HCT116 (cell line): ENCODE data around the gene SLC26A3. TPM values are rescaled to one million over a fixed set of nuclear protein-coding genes. Genes with fewer than 3 reads are reported as not detected.

Experiments
- ATAC-seq: fragments of 200-7000 bp; cut with Tn5 transposase; 2 replicates; pipeline ENCODE4 v1.9.1; 2020; ENCODE audit warnings: mild to moderate bottlenecking, moderate library complexity
- BruUV-seq: library from RNA; stranded (reverse); fragments of 400-500 nt; replicated peaks from 2 replicates; lab custom pipeline; 2021; lab: Mats Ljungman, UMichigan
- CTCF ChIA-PET: fragments of 300-600 bp; sonication (Branson Sonifier 250); formaldehyde crosslinking; loops from one replicate; lab custom pipeline; 2021; ENCODE audit warnings: antibody characterized with exemption; lab: Charles Lee
- POLR2A ChIA-PET: fragments of 300-600, 350-600 bp; sonication (Branson Sonifier 250); formaldehyde crosslinking; loops from one replicate; lab custom pipeline; 2021; ENCODE audit warnings: antibody characterized with exemption; lab: Charles Lee
- RAD21 ChIA-PET, 2 experiments: fragments of 300-600 bp; sonication (Branson Sonifier 250); formaldehyde crosslinking; loops; one replicate each; lab custom pipeline; 2023; ENCODE audit warnings: low total read pairs in 2 of 2; ENCODE audit not compliant: uncharacterized antibody in 2 of 2, unreplicated experiment in 2 of 2, low non-redundant PET in 1 of 2; lab: Charles Lee
- DNase-seq: peaks from one replicate; pipeline ENCODE4 v3.0.0-alpha.2; 2010; ENCODE audit warnings: low read depth, low spot score
- H2AFZ ChIP-seq: fragments of 200-600 bp; shearing (Covaris generic), sonication (generic); 2 replicates; pipeline ENCODE4 v1.6.1; 2017; ENCODE audit warnings: low read depth, mixed run types, mixed read lengths, antibody characterized with exemption, low read length; ENCODE audit not compliant: poor library complexity, severe bottlenecking
- H3K27ac ChIP-seq: 2 replicates; pipeline ENCODE4 v1.5.1; 2012; ENCODE audit warnings: low read depth, low read length
- H3K27me3 ChIP-seq: fragments of 200-600 bp; sonication (generic); 2 replicates; pipeline ENCODE4 v1.6.1; 2016; ENCODE audit warnings: mixed run types, low read length, mixed read lengths; ENCODE audit not compliant: insufficient read depth
- H3K36me3 ChIP-seq, 2 experiments: fragments of 200-500 bp in 1 of 2; fragments of 200-600 bp in 1 of 2; sonication (Bioruptor generic) in 1 of 2; sonication (generic) in 1 of 2; 2 replicates each; pipeline versions ENCODE4 v1.5.1 to v1.6.1; 2014 to 2016; ENCODE audit warnings: low read length in 2 of 2, inconsistent platforms in 1 of 2, mixed read lengths in 1 of 2, mixed run types in 1 of 2; ENCODE audit not compliant: insufficient read depth in 2 of 2, control insufficient read depth in 1 of 2
- H3K4me1 ChIP-seq, 2 experiments: fragments of 200-600 bp in 1 of 2; sonication (generic) in 1 of 2; 2 replicates each; pipeline versions ENCODE4 v1.5.1 to v1.6.1; 2012 to 2017; ENCODE audit warnings: low read length in 2 of 2, inconsistent platforms in 1 of 2, mild to moderate bottlenecking in 1 of 2, mixed read lengths in 1 of 2, mixed run types in 1 of 2, moderate library complexity in 1 of 2; ENCODE audit not compliant: insufficient read depth in 2 of 2, control insufficient read depth in 1 of 2
- H3K4me2 ChIP-seq: fragments of 200-600 bp; sonication (generic); 2 replicates; pipeline ENCODE4 v1.6.1; 2017; ENCODE audit warnings: mixed run types, low read length, mixed read lengths
- H3K4me3 ChIP-seq, 2 experiments: fragments of 200-600 bp in 1 of 2; sonication (generic) in 1 of 2; replicated peaks in 1 of 2; 2 replicates each; pipeline ENCODE4 v1.5.1; 2011 to 2016; ENCODE audit warnings: low read length in 2 of 2, control low read depth in 1 of 2, low read depth in 1 of 2, mild to moderate bottlenecking in 1 of 2, mixed read lengths in 1 of 2, mixed run types in 1 of 2
- H3K79me2 ChIP-seq: fragments of 200-600 bp; sonication (generic); 2 replicates; pipeline ENCODE4 v1.6.1; 2017; ENCODE audit warnings: mild to moderate bottlenecking, mixed run types, low read length, moderate library complexity, mixed read lengths; ENCODE audit not compliant: insufficient read depth
- H3K9ac ChIP-seq: fragments of 200-600 bp; sonication (generic); 2 replicates; pipeline ENCODE4 v1.6.1; 2016; ENCODE audit warnings: low read length, mixed read lengths
- H3K9me2 ChIP-seq: fragments of 200-600 bp; sonication (generic), shearing (Covaris generic); 2 replicates; pipeline ENCODE4 v1.6.1; 2017; ENCODE audit warnings: mixed run types, mild to moderate bottlenecking, moderate library complexity; ENCODE audit not compliant: insufficient read depth
- H3K9me3 ChIP-seq, 2 experiments: fragments of 200-500 bp in 1 of 2; fragments of 200-600 bp in 1 of 2; sonication (Bioruptor generic) in 1 of 2; sonication (generic) in 1 of 2; 2 replicates each; pipeline ENCODE4 v1.6.1; 2014 to 2017; ENCODE audit warnings: low read length in 2 of 2, mixed read lengths in 2 of 2, inconsistent platforms in 1 of 2, low read depth in 1 of 2, mild to moderate bottlenecking in 1 of 2, mixed run types in 1 of 2, moderate library complexity in 1 of 2; ENCODE audit not compliant: control insufficient read depth in 1 of 2, insufficient read depth in 1 of 2
- H4K20me1 ChIP-seq: fragments of 200-600 bp; sonication (generic), shearing (Covaris generic); 2 replicates; pipeline ENCODE4 v1.6.1; 2017; ENCODE audit warnings: mixed run types, mild to moderate bottlenecking, moderate library complexity; ENCODE audit not compliant: insufficient read depth
- CEBPB ChIP-seq: IDR thresholded peaks from 2 replicates; pipeline ENCODE4 v1.6.1; 2012; ENCODE audit warnings: low read depth
- CTCF ChIP-seq, 3 experiments: fragments of 200-600 bp in 1 of 3; sonication (generic) in 1 of 3; IDR thresholded peaks in 2 of 3; conservative IDR thresholded peaks in 1 of 3; 2 replicates each; pipeline ENCODE4 v1.5.1; 2012 to 2017; ENCODE audit warnings: low read depth in 2 of 3, low read length in 2 of 3, antibody characterized with exemption in 1 of 3, borderline replicate concordance in 1 of 3, control low read depth in 1 of 3, mild to moderate bottlenecking in 1 of 3, mixed read lengths in 1 of 3, mixed run types in 1 of 3, moderate library complexity in 1 of 3; ENCODE audit not compliant: insufficient read depth in 1 of 3
- EGR1 ChIP-seq: IDR thresholded peaks from 2 replicates; pipeline ENCODE4 v1.6.1; 2012; ENCODE audit warnings: low read depth
- ELF1 ChIP-seq: IDR thresholded peaks from 2 replicates; pipeline ENCODE4 v1.6.1; 2012; ENCODE audit warnings: low read depth, borderline replicate concordance
- FOSL1 ChIP-seq: IDR thresholded peaks from 2 replicates; pipeline ENCODE4 v1.6.1; 2012; ENCODE audit warnings: low read depth
- JUND ChIP-seq: IDR thresholded peaks from 2 replicates; pipeline ENCODE4 v1.6.1; 2012
- POLR2A ChIP-seq: IDR thresholded peaks from 2 replicates; pipeline ENCODE4 v1.7.0; 2011; ENCODE audit warnings: borderline replicate concordance; ENCODE audit not compliant: insufficient read depth, insufficient read length; ENCODE audit errors: extremely low read depth
- RAD21 ChIP-seq: IDR thresholded peaks from 2 replicates; pipeline ENCODE4 v1.6.1; 2012; ENCODE audit warnings: low read depth, mild to moderate bottlenecking
- SIN3A ChIP-seq: IDR thresholded peaks from 2 replicates; pipeline ENCODE4 v1.6.1; 2012; ENCODE audit warnings: low read depth
- SP1 ChIP-seq: IDR thresholded peaks from 2 replicates; pipeline ENCODE4 v1.6.1; 2012; ENCODE audit warnings: low read depth
- SRF ChIP-seq: IDR thresholded peaks from 2 replicates; pipeline ENCODE4 v1.6.1; 2012; ENCODE audit warnings: low read depth
- TCF7L2 ChIP-seq: IDR thresholded peaks from 2 replicates; pipeline ENCODE4 v1.7.0; 2011; ENCODE audit warnings: borderline replicate concordance, inconsistent platforms; ENCODE audit not compliant: insufficient read depth, insufficient read length; ENCODE audit errors: extremely low read depth
- YY1 ChIP-seq: IDR thresholded peaks from 2 replicates; pipeline ENCODE4 v1.6.1; 2011; ENCODE audit warnings: low read length, low read depth, moderate library complexity, mild to moderate bottlenecking; ENCODE audit not compliant: insufficient replicate concordance; ENCODE audit errors: extremely low read depth
- ZFX ChIP-seq: fragments of 450-650 bp; IDR thresholded peaks from 2 replicates; pipeline ENCODE4 v1.6.1; 2017
- ZNF274 ChIP-seq: fragments of 200-500 bp; sonication (Bioruptor generic); IDR thresholded peaks from 2 replicates; pipeline ENCODE4 v1.6.1; 2014; ENCODE audit warnings: mild to moderate bottlenecking, low read depth, low read length, inconsistent platforms
- intact Hi-C: fragments of 100-400 bp; cut with micrococcal nuclease; formaldehyde crosslinking; loops from 2 replicates; pipeline ENCODE4 v1.10.0; 2022
- total RNA-seq: library from RNA; stranded (reverse); gene quantifications from one replicate; pipeline ENCODE4 v1.2.1, GENCODE V29; 2021; ENCODE audit not compliant: unreplicated experiment

The SLC26A3 gene
- total RNA-seq, 1 experiment from 2014 or later, result 0.54 TPM

- TF ChIP-seq ELF1 (no peak), CTCF (IDR thresholded peaks at IDR 0.05 in 2 of 3, conservative IDR thresholded peaks at IDR 0.05 in 1 of 3; ENCODE audit: borderline replicate concordance in 1 of 3, insufficient read depth in 1 of 3, low read depth in 2 of 3, low read length in 2 of 3) (no peak), FOSL1 (no peak), EGR1 (no peak), RAD21 (no peak), SP1 (no peak), SIN3A (no peak), ZNF274 (no peak), YY1 (no peak), POLR2A (no peak), ZFX (no peak), JUND (no peak), TCF7L2 (no peak), CEBPB (no peak), SRF (no peak)
- Histone ChIP-seq H3K4me1 (no peaks in the 10 kb centered on the region), H3K9ac (no peak overlapping the region), H3K27ac (no peak overlapping the region), H3K79me2 (no peaks in the 10 kb centered on the region), H3K9me2 (no peaks in the 10 kb centered on the region), H4K20me1 (no peaks in the 10 kb centered on the region), H3K4me3 (no peak overlapping the region), H3K4me2 (no peak overlapping the region), H3K36me3 (no peaks in the 10 kb centered on the region), H3K27me3 (no peaks in the 10 kb centered on the region), H3K9me3 (no peaks in the 10 kb centered on the region), H2AFZ (no peak overlapping the region)
- no TSS peak for BruUV-seq
- ChIA-PET RAD21 (no interaction called here), CTCF (no interaction called here), POLR2A (no interaction called here)
- ATAC-seq (no peak), DNase-seq (no peak)
- intact Hi-C loops, result no loop called here
Observed at GRCh38 chr7:107843184-107843583, 40.2 kb upstream of the SLC26A3 start.
